ENCODE results near the gene HMCN1.

DNA sequence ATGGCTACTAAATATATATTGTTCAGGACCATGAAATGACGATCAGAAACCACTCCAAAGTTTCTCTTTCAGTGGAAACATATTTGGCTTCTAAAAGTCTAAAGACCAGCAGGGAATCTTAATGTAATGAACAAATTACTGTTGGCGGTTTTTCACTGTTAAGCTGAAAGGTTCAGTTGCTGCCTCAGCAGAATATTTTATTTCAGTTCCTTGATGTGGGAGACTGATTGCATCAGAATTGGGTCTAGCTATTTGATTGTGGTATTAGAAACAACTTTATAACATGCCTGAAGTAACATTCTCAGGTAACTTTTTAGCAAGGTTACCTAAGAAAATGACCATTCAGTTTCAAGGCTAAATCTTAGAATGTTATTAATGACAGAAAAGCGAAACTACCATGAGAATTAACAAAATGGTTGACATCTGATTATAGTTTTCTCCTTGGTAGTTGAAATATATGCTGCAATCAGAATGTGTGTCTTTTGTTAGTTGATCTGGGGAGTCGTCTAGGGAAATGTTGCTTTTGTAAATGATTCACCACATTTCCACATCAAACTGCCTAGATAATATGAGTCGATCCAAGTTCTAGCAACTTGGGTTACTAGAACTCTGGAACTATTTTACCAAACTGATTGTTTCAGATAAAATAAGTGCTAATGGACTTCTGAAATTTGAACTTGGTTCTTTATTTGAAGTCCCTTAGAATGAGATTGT is 200.4 kb downstream of the HMCN1 start:
- no peak for TF ChIP-seq CTCF (IDR thresholded peaks at IDR 0.05; ENCODE audit: poor library complexity, severe bottlenecking)
- TF ChIP-seq SMC3 (conservative IDR thresholded peaks at IDR 0.05; ENCODE audit: poor library complexity), result no peak
- TF ChIP-seq, protein P1, sequence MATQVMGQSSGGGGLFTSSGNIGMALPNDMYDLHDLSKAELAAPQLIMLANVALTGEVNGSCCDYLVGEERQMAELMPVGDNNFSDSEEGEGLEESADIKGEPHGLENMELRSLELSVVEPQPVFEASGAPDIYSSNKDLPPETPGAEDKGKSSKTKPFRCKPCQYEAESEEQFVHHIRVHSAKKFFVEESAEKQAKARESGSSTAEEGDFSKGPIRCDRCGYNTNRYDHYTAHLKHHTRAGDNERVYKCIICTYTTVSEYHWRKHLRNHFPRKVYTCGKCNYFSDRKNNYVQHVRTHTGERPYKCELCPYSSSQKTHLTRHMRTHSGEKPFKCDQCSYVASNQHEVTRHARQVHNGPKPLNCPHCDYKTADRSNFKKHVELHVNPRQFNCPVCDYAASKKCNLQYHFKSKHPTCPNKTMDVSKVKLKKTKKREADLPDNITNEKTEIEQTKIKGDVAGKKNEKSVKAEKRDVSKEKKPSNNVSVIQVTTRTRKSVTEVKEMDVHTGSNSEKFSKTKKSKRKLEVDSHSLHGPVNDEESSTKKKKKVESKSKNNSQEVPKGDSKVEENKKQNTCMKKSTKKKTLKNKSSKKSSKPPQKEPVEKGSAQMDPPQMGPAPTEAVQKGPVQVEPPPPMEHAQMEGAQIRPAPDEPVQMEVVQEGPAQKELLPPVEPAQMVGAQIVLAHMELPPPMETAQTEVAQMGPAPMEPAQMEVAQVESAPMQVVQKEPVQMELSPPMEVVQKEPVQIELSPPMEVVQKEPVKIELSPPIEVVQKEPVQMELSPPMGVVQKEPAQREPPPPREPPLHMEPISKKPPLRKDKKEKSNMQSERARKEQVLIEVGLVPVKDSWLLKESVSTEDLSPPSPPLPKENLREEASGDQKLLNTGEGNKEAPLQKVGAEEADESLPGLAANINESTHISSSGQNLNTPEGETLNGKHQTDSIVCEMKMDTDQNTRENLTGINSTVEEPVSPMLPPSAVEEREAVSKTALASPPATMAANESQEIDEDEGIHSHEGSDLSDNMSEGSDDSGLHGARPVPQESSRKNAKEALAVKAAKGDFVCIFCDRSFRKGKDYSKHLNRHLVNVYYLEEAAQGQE (IDR thresholded peaks at IDR 0.05; ENCODE audit: borderline replicate concordance), result no peak
- TF ChIP-seq EZH2 (IDR thresholded peaks at IDR 0.05; ENCODE audit: borderline replicate concordance, insufficient read depth, low read length, poor library complexity, severe bottlenecking), result no peak
- TF ChIP-seq TAF1 (IDR thresholded peaks at IDR 0.05; ENCODE audit: low read depth), result no peak
